Frontal cortex (tissue), 4 donors: ENCODE measurements around the gene DPYD. TPM values are rescaled to one million over a fixed set of nuclear protein-coding genes. Genes with fewer than 3 reads are reported as not detected.
"Not testable (repeated sequence)": the region's sequence is repeated elsewhere in the genome, so short reads cannot be mapped to it uniquely, and the experiment has no call there.

ENCODE experiments used
- DNase-seq, 2 donors: peaks; one replicate each; pipeline ENCODE4 v3.0.0; 2012; ENCODE audit warnings: low spot score in 2 of 2
- FAIRE-seq: peaks from 2 replicates; lab custom pipeline; 2012; peaks lifted over from hg19 to GRCh38; lab: Jason Lieb, UNC
- total RNA-seq: library from RNA; depleted of rRNA; stranded (reverse); fragments of >200 nt; gene quantifications from one replicate; pipeline ENCODE4 v1.2.3, GENCODE V29; 2014
- donor health status: control.
- donor health status: control.
- donor health status: control.

DPYD gene
- total RNA-seq, 1 donor from 2014 or later = 51.4 TPM

DNA sequence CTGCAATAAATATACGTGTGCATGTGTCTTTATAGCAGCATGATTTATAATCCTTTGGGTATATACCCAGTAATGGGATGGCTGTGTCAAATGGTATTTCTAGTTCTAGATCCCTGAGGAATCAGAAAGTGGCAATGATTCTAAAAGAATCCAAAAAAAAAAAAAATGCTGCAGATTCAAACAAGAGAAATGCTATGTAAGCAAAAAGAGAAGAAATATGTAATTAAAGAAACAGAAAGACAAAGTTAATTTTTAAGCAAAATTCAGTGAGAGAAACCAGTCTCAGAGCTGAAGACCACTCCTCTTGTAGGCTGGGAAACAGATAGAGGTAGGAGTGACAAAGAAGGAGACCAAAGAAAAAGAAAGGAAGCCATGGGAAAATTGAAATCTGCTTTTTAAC lies 571.0 kb downstream of the DPYD start:
- FAIRE-seq, DNase-seq: not testable (repeated sequence)

DNA sequence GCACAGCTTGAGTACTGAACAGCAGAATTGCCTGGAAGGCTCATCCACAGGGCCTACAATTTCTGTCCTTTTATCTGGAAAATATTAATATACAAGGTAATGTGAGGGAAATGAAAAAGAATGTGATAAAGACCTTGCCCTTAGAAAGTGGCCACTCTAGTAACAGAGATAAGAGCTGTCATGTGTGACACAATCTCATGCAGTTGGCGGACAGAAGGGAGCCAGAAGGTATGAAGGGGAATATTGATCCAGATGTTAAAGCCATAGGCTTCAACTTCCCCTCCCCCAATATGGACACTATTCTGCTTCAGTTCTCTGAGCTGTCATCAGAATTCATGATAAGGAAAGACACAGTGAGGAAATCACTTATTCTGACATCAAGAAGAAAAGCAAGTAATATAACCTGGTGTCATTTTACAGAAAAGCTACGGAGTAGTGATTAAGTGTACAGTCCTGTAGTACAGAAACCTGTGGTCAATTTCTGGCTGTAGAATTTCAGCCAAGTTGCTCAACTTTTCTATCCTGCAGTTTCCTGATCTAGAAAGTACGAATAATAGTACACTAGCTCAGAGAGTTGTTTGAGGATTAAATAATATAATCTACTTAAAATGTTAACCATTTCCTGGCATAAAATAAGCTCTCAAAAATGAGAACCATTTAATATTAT lies 572.1 kb downstream of the DPYD start:
- DNase-seq = no peak
- FAIRE-seq = no peak

DNA sequence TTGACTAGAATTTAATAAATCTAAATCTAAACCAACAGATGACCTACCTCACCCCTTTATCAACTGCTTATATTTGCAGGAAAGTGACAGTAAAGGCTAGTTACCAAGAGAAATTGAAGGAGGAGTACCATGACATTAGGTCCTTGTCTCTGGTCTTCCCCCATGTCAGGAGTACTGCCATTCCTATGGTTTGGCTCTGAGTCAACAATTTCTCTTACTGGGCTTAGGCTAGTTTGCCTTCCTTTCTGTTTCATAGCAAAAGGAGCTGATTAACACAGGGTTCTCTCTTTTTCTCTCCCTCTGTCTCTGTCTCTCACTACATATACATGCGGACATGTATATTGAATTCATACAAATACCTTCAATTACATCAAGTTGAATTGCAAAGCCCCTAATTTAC lies 579.9 kb downstream of the DPYD start:
- FAIRE-seq (no peak), DNase-seq (no peak)

DNA sequence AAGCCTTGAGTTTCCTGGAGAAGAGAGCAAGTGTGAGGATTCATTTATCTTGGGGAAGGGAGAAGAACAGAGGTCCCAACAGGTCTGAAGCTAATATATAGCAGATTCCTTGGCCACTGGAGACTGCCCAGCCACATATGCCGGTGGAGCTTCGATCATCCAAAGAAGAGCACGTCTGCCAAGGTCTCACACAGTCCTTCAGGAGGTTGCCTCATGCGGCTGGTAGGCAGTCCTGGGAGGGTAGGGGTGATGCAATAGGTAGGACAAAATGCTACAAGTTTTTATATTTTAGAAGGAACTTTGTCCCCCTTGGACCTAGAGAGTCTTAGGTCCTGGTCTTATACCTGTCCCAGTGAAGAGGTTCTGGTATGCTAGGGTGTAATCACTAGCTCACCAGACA lies 582.5 kb downstream of the DPYD start:
- FAIRE-seq (no peak), DNase-seq (no peak)

DNA sequence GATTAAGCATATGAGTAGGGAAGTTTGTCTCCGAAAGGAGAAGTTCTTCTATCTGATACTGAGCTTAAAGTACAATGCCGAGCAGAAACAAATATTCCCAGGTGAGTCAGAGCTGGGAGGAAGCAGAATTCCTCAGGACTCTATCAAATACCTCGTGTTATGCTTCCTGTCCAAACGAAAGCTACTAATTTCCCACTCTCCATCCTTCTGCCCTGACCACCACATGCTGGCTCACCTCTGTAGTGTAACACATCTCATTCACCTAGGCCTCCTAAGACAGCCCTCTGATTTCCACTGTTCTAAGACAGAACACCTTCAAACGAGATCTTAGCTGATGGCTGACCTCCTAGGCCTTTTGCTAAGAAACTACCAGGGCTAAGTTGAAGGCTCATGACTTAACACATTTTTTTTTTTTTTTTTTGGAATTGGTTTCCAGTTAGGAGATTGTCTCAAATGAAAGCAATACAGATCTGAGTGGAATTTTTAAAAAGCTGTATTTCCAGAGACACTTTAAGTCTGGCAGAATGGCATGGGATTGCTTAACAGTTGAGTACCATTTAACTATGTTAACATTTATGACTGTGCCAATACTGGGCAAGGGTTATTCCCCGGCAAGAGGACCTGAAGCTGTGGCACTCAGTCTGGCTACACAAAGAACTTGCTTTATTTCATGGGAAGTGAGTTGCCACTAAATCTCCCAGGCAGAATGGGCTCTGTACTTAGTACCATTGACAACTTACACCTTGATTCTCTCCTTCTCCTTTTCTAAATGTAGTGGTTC lies 583.4 kb downstream of the DPYD start:
- FAIRE-seq (no peak), DNase-seq (no peak)

DNA sequence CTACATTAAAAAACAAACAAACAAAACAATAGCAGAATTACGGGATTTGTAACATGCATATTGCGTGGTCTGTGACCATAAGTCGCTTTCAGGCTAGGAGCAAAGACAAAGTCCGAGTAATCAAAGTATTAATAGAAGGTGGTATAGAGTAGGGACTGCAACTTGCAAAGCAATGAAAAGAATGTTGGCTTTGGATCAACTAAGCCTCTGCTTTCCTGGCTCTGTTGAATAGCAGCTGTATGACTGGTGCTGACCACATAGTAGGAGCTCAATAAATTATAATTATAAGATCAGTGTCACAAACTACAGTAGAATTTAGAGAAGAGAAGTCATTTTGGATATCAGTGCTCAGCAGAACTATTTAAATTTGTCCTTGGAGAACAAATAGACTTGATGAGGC lies 586.4 kb downstream of the DPYD start:
- no peak for DNase-seq
- no peak for FAIRE-seq

DNA sequence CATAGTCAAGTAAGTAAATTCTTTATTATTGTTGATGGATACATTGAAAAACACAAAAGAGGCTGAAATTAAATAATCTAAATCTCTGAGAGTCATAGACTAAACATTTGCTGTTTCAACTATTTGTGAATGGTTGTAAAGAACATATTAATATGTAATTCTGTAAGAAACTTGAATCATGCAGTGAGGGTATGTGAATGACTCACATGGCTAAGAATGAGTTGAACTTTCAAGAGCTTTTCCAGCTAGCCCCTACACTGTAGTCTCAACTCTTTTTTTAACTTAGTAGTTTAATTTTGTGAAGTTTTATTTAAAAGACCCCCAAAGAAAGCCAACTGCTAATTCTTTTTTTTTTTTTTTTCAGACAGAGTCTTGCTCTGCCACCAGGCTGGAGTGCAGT lies 588.1 kb downstream of the DPYD start:
- no peak for FAIRE-seq

DNA sequence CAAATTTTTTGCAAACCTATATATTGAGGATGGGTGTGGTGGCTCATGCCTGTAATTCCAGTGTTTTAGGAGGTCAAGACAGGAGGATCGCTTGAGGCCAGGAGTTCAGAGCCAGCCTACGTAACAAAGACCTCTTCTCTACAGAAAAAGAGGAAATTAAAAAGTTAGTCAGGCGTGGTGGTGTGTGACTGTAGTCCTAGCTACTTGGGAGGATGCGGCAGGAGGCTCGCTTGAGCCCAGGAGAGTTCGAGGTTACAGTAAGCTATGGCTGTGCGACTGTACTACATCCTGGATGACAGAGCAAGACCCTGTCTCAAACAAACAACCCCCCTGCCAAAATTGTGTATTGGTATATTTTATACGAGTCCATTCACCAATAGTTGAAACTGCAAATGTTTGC lies 589.7 kb downstream of the DPYD start:
- FAIRE-seq (no peak), DNase-seq (no peak)

More for the DNA sequence above, 588.1 kb downstream of the DPYD start:
- DNase-seq = no peak

DNA sequence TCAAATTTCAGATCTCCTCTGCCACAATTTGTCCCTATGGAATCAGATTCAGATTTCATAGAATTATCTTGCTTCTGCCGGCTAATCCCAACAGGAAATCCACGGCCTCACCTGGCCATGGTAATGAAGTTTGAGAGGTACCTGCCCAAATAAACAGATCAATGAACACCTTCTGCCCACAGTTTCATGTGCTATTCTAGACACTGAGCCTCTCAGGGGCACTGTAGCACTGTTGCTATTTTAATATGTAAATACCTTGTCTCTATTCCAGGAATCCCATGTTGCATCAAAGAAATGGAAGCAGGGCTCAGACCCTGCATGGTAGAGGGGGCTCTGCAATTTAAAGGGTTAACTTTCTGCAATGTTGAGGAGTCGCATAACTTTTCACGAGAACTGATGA lies 606.1 kb downstream of the DPYD start:
- FAIRE-seq = no peak
- no peak for DNase-seq

DNA sequence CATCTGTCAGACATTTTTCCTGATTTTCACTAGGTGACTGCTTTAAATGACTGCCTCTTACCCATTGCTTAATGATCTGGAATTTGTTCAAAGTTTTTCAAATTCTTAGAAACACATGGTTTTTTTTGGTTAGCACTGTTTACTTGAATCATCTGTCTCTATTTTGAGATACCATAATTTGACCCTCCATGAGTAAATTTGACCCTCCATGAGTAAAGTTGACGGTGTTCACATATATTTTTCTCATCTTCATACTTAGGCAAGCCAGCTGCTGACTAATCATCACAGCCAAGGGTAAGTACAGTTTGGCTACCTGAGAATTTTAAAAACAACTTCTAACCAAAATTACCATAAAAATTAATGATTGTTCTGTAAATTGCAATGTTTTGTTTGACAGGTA lies 612.7 kb downstream of the DPYD start:
- FAIRE-seq (no peak), DNase-seq (no peak)

DNA sequence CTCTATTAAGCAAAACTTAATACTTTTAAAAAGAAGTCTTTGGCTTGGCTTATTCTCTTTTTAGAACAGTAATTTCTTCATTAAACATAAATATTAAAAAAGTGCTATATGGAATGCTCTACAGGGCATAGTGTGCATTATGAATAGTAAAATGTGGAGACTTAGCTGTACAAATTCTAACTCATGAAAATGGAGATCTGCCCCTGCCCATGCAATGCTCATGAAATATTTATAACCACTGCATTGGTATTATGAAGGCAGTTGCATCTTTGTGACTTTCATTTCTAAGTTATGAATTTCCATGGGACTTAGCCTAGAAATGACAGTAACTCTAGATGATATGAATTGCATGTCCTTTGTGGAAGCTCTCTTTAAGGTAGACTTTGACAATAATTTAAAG lies 613.3 kb downstream of the DPYD start:
- DNase-seq (no peak), FAIRE-seq (no peak)

DNA sequence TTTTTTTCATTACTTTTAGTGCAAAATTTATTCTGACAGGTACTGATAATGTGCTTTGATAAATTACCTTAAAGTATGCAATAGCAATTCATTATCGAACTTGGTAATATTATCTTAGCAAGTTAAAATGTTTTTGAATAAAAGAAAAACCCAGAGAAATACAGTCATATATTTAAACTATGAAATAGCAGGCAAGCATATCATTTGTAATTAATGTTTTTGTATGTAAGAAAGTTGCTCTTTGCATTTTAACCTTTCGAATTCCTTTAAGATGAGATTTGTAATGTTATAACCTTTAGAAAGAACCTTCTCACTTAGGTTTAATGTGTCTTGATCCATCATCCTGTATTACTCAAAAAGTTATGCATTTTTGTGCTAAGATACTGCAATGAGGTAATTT lies 613.7 kb downstream of the DPYD start:
- DNase-seq (no peak), FAIRE-seq (no peak)

DNA sequence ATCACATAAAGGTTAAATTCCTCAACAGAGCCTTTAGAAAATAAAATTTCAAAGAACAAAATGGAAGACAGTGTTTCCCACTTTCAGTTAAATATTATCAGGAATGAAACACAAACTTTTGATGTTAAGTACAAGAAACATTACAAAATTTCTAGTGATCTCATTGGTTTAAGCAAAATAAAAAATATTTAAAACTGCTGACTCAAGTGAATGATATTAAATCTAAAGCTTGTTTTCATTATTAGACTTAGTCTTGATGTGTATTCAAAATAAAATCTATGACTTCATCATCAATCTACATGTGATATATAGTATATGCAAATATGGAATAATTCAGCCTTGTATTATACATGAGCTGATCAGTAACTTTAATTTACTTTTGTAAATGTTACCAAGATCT lies 614.3 kb downstream of the DPYD start:
- DNase-seq (no peak), FAIRE-seq (peak; percentile 67)

DNA sequence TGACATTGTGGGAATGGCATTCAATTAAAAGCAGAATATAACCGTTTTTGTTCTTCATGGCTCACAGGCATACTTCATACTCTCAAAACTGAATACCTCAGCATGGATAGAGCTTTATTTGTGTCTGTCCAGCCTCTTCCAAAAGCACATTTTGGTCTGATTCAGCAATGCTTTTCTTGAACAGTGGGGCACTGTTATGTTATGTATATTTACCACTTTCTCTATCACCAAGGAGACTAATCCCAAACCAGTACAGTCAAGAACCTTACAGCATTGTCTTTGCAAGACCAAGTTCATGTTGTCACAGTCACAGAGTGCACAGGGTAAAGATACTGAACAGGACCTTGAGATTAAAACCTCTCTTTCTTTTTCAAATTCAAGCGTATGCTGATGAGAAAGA lies 616.5 kb downstream of the DPYD start:
- DNase-seq = no peak
- FAIRE-seq = no peak

DNA sequence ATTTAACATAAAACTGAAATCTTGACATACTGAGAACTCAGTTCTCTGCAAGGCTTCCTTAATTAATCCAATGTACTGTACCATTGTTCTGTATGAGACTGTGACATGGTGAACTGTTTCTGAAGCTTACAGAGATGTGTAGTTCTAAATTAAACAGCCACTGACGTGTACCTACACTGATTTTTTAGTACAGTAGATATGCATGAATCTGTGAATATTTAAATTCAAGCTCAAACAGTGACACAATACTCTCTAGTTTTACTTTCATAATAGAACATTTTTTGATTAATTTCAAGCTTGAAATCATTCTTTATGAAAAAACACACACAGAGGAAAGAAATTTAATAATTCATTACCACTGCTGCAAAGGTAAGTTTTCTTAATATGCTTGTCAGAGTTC lies 621.9 kb downstream of the DPYD start:
- no peak for FAIRE-seq

DNA sequence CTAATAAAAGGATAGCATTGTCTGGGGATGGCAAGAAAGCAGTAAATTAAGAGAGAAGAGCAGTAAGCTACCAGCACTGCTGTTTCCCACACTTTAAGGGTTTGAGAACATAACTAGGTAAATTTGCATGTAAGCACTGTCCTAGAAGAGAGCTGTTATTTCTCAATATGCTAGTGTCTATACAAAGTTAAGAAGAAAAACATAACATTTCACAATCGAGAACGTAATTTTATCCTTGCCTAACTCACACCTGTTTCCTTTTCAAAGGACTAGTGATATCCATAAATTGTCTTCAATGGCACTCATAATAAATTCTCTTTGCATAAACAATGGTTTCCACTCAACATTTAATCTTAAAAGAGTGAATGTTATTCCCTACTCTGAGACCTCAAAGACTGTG lies 623.2 kb downstream of the DPYD start:
- DNase-seq = no peak
- no peak for FAIRE-seq

More for the DNA sequence above, 621.9 kb downstream of the DPYD start:
- no peak for DNase-seq

DNA sequence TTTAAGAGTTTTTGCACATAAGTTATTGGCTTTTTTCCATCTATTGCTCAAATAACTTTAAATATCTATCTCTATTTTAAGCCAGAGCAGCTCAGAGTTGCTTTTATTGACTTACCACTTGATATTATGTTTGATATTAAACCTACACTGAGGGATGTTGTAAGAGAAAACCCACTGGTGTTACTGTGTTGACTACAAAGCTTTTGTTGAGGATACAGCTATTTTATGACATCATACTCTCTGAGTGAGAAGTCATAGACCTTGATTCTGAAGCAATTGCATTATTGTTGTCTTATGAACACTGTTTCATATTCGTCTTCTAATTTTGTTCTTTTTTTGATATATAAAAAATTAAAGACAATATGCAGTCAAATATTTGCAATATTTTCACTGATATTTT lies 638.9 kb downstream of the DPYD start:
- no peak for FAIRE-seq
- DNase-seq = no peak

DNA sequence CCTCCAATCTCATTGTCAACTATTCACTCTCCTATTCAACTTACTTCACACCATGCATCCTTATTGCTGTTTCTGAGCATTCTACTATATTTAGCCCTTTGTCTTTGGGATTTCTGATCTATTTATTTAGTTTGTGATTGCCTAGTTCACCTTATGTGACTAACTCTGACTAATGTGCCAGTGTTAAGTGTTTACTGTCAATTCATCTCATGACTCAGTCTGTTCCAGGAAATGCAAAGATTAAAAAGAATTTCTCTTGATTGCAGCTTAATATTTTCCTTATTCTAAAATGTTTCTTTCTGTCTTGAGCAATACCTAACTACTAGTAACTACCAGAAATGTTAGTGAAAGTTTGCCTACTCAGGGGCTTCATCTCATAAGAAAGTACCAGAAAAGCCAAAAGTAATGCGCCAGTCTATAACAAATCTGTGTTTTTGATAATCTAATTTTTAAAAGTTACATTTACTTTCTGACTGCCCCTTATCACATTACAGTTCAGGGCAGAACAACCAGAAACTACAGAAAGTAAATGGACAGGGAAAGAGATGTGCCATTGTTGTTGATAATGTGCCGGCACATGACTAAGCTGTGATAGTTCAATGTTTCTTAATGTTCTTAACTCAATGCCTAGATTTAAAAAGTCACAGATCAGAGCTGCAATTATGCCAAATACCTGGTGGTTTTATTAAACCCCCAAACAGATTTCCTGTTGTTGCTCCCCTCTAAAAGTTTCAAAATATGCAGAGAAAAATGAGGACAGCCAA lies 642.8 kb downstream of the DPYD start:
- no peak for FAIRE-seq
- DNase-seq = no peak

DNA sequence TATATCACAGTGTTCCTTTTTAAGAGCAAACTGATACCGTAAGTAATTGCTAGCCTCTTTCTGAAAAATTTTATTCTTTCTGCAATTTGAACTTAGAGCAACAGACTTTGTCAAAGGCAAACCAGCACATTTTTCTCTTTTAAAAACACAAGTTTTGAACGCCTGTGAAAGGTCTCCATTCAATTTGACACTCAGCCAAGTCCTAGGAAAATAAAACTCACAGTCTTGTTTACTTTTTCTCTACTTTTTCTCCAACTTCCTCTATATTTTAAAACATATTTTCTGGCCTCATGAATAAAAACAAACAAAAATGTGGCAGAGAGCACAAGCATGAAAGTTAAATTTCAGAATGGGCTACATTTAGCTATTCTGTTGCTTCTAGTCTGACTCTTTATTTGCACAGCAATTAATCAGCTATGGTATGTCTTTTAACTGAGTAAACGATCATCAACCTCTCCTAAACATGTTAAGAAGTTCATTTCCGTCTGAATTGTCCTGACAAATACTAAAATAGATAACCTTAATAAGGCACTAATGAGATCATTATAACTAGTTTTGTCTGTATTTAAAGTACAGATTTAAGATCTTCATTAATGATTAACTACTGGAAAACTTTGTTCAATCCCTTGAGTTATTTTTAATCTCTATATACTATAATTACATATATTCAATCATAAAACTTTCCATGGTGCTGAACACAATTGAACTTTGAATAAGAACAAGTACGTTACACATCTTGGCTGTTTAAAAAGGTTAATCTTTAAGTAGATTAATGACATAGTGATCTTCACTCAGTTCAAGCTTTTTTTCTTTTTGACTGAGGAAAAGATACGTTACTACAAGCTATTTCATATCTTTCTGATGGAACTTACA lies 648.7 kb downstream of the DPYD start:
- DNase-seq (no peak), FAIRE-seq (peak; percentile 72)
